Trophoblast cell (in vitro differentiated cells and primary cell): ENCODE results near the gene TAAR9.

Experiments used
- DNase-seq, 2 donors: peaks; one replicate each; pipeline ENCODE4 v3.0.0-alpha.2; 2016
- H2AFZ ChIP-seq: 2 replicates; pipeline ENCODE4 v1.6.1; 2013; ENCODE audit warnings: low read length, moderate library complexity, mild to moderate bottlenecking; ENCODE audit not compliant: insufficient read depth, poor library complexity
- H2AK5ac ChIP-seq: 2 replicates; pipeline ENCODE4 v1.6.1; 2013; ENCODE audit warnings: mild to moderate bottlenecking, low read length
- H2BK120ac ChIP-seq: 2 replicates; pipeline ENCODE4 v1.6.1; 2013; ENCODE audit warnings: low read length, mild to moderate bottlenecking, moderate library complexity; ENCODE audit not compliant: insufficient read depth, poor library complexity
- H2BK12ac ChIP-seq: 2 replicates; pipeline ENCODE4 v1.6.1; 2013; ENCODE audit warnings: mild to moderate bottlenecking, low read length, moderate library complexity
- H2BK5ac ChIP-seq: 2 replicates; pipeline ENCODE4 v1.6.1; 2013; ENCODE audit warnings: low read length, low read depth, moderate library complexity, mild to moderate bottlenecking; ENCODE audit not compliant: poor library complexity
- H3K14ac ChIP-seq: 2 replicates; pipeline ENCODE4 v1.6.1; 2013; ENCODE audit warnings: mild to moderate bottlenecking, low read length
- H3K18ac ChIP-seq: 2 replicates; pipeline ENCODE4 v1.6.1; 2013; ENCODE audit warnings: mild to moderate bottlenecking, low read length
- H3K23ac ChIP-seq: 2 replicates; pipeline ENCODE4 v1.6.1; 2013; ENCODE audit warnings: low read length
- H3K27ac ChIP-seq: 2 replicates; pipeline ENCODE4 v1.5.1; 2013; ENCODE audit warnings: low read depth, mild to moderate bottlenecking, inconsistent platforms, low read length, moderate library complexity
- H3K27me3 ChIP-seq: 2 replicates; pipeline ENCODE4 v1.6.1; 2013; ENCODE audit warnings: inconsistent platforms, mild to moderate bottlenecking, low read length, moderate library complexity; ENCODE audit not compliant: insufficient read depth
- H3K36me3 ChIP-seq, 2 experiments: 1 replicate in 1 of 2; 2 replicates in 1 of 2; pipeline ENCODE4 v1.6.1; 2013; ENCODE audit warnings: low read length in 2 of 2, mild to moderate bottlenecking in 2 of 2, moderate library complexity in 1 of 2; ENCODE audit not compliant: insufficient read depth in 2 of 2, control insufficient read depth in 1 of 2
- H3K4ac ChIP-seq: 2 replicates; pipeline ENCODE4 v1.6.1; 2013; ENCODE audit warnings: low read depth, mild to moderate bottlenecking, low read length, moderate library complexity
- H3K4me1 ChIP-seq, 2 experiments: 1 replicate in 1 of 2; 2 replicates in 1 of 2; pipeline ENCODE4 v1.6.1; 2013; ENCODE audit warnings: low read length in 2 of 2, mild to moderate bottlenecking in 2 of 2, moderate library complexity in 1 of 2; ENCODE audit not compliant: insufficient read depth in 2 of 2, control insufficient read depth in 1 of 2
- H3K4me2 ChIP-seq: 2 replicates; pipeline ENCODE4 v1.6.1; 2013; ENCODE audit warnings: inconsistent platforms, mild to moderate bottlenecking, low read length, moderate library complexity
- H3K4me3 ChIP-seq: 2 replicates; pipeline ENCODE4 v1.5.1; 2013; ENCODE audit warnings: mild to moderate bottlenecking, low read depth, low read length, inconsistent platforms
- H3K79me1 ChIP-seq: one replicate; pipeline ENCODE4 v1.6.1; 2013; ENCODE audit warnings: low read length
- H3K79me2 ChIP-seq: 2 replicates; pipeline ENCODE4 v1.6.1; 2013; ENCODE audit warnings: low read length, mild to moderate bottlenecking; ENCODE audit not compliant: control insufficient read depth, insufficient read depth, poor library complexity
- H3K9ac ChIP-seq: 2 replicates; pipeline ENCODE4 v1.6.1; 2013; ENCODE audit warnings: mild to moderate bottlenecking, low read length
- H3K9me3 ChIP-seq: 2 replicates; pipeline ENCODE4 v1.6.1; 2013; ENCODE audit warnings: low read depth, mild to moderate bottlenecking, control low read depth, inconsistent platforms, low read length; ENCODE audit not compliant: insufficient read depth
- H4K12ac ChIP-seq: 2 replicates; pipeline ENCODE4 v1.6.1; 2013; ENCODE audit warnings: low read depth, mild to moderate bottlenecking, low read length, moderate library complexity
- H4K8ac ChIP-seq: 2 replicates; pipeline ENCODE4 v1.6.1; 2013; ENCODE audit warnings: low read depth, mild to moderate bottlenecking, low read length, moderate library complexity
- H4K91ac ChIP-seq: one replicate; pipeline ENCODE4 v1.6.1; 2013; ENCODE audit warnings: low read depth, mild to moderate bottlenecking, low read length, moderate library complexity
- WGBS: extraction: QIAGEN DNeasy Blood & Tissue Kit; methylation state at CpG from one replicate; pipeline ENCODE4 v1.1.7; 2013; ENCODE audit warnings: missing lambda C conversion rate; ENCODE audit not compliant: insufficient read length, insufficient coverage; ENCODE audit errors: extremely low coverage; 5-methylcytosine and 5-hydroxymethylcytosine counted together

The TAAR9 gene

DNA sequence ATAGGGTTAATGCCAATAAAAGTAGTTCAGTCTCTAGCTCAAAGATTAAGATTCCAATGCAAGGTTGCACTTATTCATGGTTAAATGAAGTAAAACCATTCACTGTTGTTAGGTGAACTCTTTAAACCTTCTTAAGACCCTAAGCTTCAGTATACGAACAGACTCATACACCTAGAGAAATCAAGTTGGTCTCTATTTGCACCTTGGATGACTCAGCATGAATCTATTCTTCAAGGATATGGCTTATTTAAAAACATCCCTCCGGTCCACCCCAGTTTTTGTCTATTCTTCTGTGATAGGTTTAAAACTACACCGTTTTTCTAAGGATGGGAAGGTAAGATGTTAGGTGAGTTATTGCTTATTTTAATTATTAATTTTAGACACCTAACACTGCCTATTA, 932 bp upstream of the TAAR9 start:
- H2BK5ac ChIP-seq: no peak overlapping the region
- H4K8ac ChIP-seq: no peak overlapping the region
- no peak overlapping the region for H3K27ac ChIP-seq
- no peak overlapping the region for H3K23ac ChIP-seq
- no peak overlapping the region for H2AK5ac ChIP-seq
- no peak overlapping the region for H3K4me3 ChIP-seq
- DNase-seq: no peak
- H4K91ac ChIP-seq: no peak overlapping the region
- H3K14ac ChIP-seq: no peak overlapping the region
- H2BK12ac ChIP-seq: no peak overlapping the region
- H2AFZ ChIP-seq: no peak overlapping the region
- no peaks in the 10 kb centered on the region for H3K27me3 ChIP-seq
- H3K36me3 ChIP-seq: no peaks in the 10 kb centered on the region
- no peaks in the 10 kb centered on the region for H3K9me3 ChIP-seq
- no peaks in the 10 kb centered on the region for H3K79me1 ChIP-seq
- H3K18ac ChIP-seq: no peak overlapping the region
- H3K4ac ChIP-seq: no peak overlapping the region
- H3K9ac ChIP-seq: no peak overlapping the region
- H4K12ac ChIP-seq: no peak overlapping the region
- no peaks in the 10 kb centered on the region for H3K79me2 ChIP-seq
- WGBS: no CpG with 5 or more reads among the region's 3 CpGs
- H3K4me2 ChIP-seq: no peak overlapping the region
- H3K4me1 ChIP-seq: no peaks in the 10 kb centered on the region
- H2BK120ac ChIP-seq: no peak overlapping the region

DNA sequence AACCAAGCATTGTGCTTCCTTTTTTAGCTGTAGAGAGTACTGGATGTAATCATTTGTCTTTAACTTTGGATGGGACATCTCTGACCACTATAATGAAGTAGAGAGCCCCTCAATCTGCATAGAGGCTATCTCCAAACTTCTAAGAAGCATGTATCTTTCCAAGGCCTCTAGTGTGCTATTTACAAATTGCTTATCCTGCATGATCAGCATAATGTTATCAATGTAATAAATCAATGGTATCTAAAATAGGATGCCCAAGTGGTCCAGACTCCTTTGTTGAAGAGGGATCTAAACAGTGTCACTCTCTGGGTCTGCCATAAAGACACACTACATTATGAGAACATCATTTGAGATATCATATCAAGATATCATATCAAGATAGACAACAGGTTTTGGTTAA, 6.7 kb downstream of the TAAR9 start:
- Histone ChIP-seq H3K27ac (no peak overlapping the region), H3K4me2 (no peak overlapping the region), H3K79me2 (no peaks in the 10 kb centered on the region), H2BK12ac (no peak overlapping the region), H3K4ac (no peak overlapping the region), H3K23ac (no peak overlapping the region), H3K36me3 (no peaks in the 10 kb centered on the region), H3K27me3 (no peaks in the 10 kb centered on the region), H2AFZ (no peak overlapping the region), H4K8ac (no peak overlapping the region), H3K14ac (no peak overlapping the region), H3K18ac (no peak overlapping the region), H3K9ac (no peak overlapping the region), H2BK5ac (no peak overlapping the region), H2AK5ac (no peak overlapping the region), H3K79me1 (no peaks in the 10 kb centered on the region), H4K91ac (no peak overlapping the region), H3K9me3 (no peaks in the 10 kb centered on the region), H2BK120ac (no peak overlapping the region), H3K4me1 (no peaks in the 10 kb centered on the region), H3K4me3 (no peak overlapping the region), H4K12ac (no peak overlapping the region)
- DNase-seq: no peak

DNA sequence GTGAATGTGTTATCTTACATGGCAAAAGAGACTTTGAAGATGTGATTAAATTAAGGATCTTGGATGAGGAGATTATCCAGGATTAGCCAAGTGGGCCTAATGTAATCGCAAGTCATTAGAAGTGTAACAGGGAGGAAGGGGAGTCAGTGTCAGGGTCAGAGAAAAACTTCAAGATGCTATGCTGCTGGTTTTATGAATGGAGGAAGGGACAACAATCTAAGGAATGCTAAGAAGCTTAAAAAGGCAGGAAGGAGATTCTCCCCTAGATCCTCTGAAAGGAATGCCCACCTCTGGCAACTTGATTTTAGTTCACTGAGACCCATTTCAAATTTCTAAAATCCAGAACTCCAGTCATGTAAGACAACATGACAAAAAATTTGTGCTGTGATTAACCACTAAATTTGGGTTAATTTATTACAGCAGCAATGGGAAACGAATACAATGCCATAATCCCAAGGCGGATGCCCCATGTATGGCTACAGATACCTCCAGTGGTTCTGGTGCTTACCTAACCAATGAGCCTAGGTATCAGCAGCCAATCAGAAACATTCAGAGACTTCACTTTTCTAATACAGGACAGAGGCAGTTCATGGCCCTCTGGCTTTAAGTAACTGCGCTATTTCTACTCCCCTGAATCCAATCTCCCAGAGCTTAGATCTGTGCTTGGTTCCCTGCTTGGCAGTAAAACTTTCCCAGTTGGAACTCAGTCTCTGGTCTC, 10.8 kb downstream of the TAAR9 start:
- no peak overlapping the region for H2BK120ac ChIP-seq
- H3K4me3 ChIP-seq: no peak overlapping the region
- no peak overlapping the region for H2BK12ac ChIP-seq
- no peak overlapping the region for H3K14ac ChIP-seq
- WGBS: no CpG with 5 or more reads among the region's 4 CpGs
- no peak overlapping the region for H4K8ac ChIP-seq
- no peak overlapping the region for H3K18ac ChIP-seq
- H3K79me1 ChIP-seq: no peaks in the 10 kb centered on the region
- H3K36me3 ChIP-seq: no peaks in the 10 kb centered on the region
- H4K91ac ChIP-seq: no peak overlapping the region
- H3K27me3 ChIP-seq: no peaks in the 10 kb centered on the region
- H2AFZ ChIP-seq: no peak overlapping the region
- no peaks in the 10 kb centered on the region for H3K79me2 ChIP-seq
- no peak overlapping the region for H2AK5ac ChIP-seq
- H3K4me1 ChIP-seq: no peaks in the 10 kb centered on the region
- no peak overlapping the region for H4K12ac ChIP-seq
- H3K27ac ChIP-seq: no peak overlapping the region
- no peak overlapping the region for H3K4me2 ChIP-seq
- H3K9ac ChIP-seq: no peak overlapping the region
- H2BK5ac ChIP-seq: no peak overlapping the region
- H3K23ac ChIP-seq: no peak overlapping the region
- DNase-seq: no peak
- no peak overlapping the region for H3K4ac ChIP-seq
- H3K9me3 ChIP-seq: no peaks in the 10 kb centered on the region

DNA sequence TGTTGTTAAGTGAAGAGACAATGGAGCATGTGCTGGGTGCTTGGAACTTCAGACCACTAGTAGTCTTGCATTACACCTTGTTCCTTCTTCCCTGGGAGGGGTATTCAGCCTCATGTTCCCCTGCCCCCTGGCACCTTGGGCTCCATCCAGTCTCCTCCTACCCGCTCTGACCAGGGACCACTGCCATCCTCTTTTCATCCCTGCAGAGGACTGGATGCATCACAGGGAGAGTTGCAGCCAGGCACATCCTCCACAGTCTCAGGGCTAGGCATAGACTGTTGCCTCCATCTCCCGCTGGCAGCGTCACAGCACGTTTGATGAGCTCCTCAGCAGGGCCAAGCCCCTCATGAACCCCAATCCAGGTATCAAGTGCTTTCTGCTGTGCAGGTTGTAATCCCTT, 13.1 kb downstream of the TAAR9 start:
- Histone ChIP-seq H4K12ac (no peak overlapping the region), H3K4ac (no peak overlapping the region), H3K27ac (no peak overlapping the region), H2BK120ac (no peak overlapping the region), H2BK12ac (no peak overlapping the region), H3K4me1 (no peaks in the 10 kb centered on the region), H3K4me3 (no peak overlapping the region), H4K91ac (no peak overlapping the region), H2AK5ac (no peak overlapping the region), H2AFZ (no peak overlapping the region), H3K9me3 (no peaks in the 10 kb centered on the region), H3K9ac (no peak overlapping the region), H3K14ac (no peak overlapping the region), H4K8ac (no peak overlapping the region), H3K4me2 (no peak overlapping the region), H3K23ac (no peak overlapping the region), H3K27me3 (no peaks in the 10 kb centered on the region), H2BK5ac (no peak overlapping the region), H3K18ac (no peak overlapping the region), H3K79me1 (no peaks in the 10 kb centered on the region), H3K36me3 (no peaks in the 10 kb centered on the region), H3K79me2 (no peaks in the 10 kb centered on the region)
- DNase-seq: no peak
- WGBS: no CpG with 5 or more reads among the region's 4 CpGs
